GM23338 (cell line): ENCODE measurements around the gene CSPG4. TPM values are rescaled to one million over a fixed set of nuclear protein-coding genes. Genes with fewer than 3 reads are reported as not detected.
A peak's percentile ranks its signal among the peaks of the same experiment; 100 is the strongest.
"Not testable (repeated sequence)": the region's sequence is repeated elsewhere in the genome, so short reads cannot be mapped to it uniquely, and the experiment has no call there.

Source experiments
- ATAC-seq: fragments of 200-7000 bp; cut with Tn5 transposase; 3 replicates; pipeline ENCODE4 v1.9.1; 2020
- DNase-seq: peaks from one replicate; pipeline ENCODE4 v3.0.0-alpha.2; 2015; ENCODE audit warnings: low spot score
- H2AFZ ChIP-seq: fragments of 200-600 bp; sonication (generic); 2 replicates; pipeline ENCODE4 v1.8.0; 2016; ENCODE audit warnings: antibody characterized with exemption, mild to moderate bottlenecking, moderate library complexity
- H3F3A ChIP-seq: fragments of 200-600 bp; sonication (generic); replicated peaks from 2 replicates; pipeline ENCODE4 v1.8.0; 2017; ENCODE audit warnings: antibody characterized with exemption, mixed run types, low read depth
- H3K27ac ChIP-seq: fragments of 200-600 bp; sonication (generic); 2 replicates; pipeline ENCODE4 v1.6.1; 2016; ENCODE audit warnings: low read depth
- H3K27me3 ChIP-seq: fragments of 200-600 bp; sonication (generic); 2 replicates; pipeline ENCODE4 v1.8.0; 2016; ENCODE audit warnings: mild to moderate bottlenecking, mixed run types, moderate library complexity; ENCODE audit not compliant: insufficient read depth
- H3K36me3 ChIP-seq: fragments of 200-600 bp; sonication (generic); 2 replicates; pipeline ENCODE4 v1.8.0; 2016; ENCODE audit warnings: mild to moderate bottlenecking; ENCODE audit not compliant: insufficient read depth
- H3K4me1 ChIP-seq: fragments of 200-600 bp; sonication (generic); 2 replicates; pipeline ENCODE4 v1.8.0; 2016; ENCODE audit warnings: mild to moderate bottlenecking, moderate library complexity; ENCODE audit not compliant: insufficient read depth
- H3K4me2 ChIP-seq: fragments of 200-600 bp; sonication (generic); 2 replicates; pipeline ENCODE4 v1.7.1; 2017; ENCODE audit warnings: mixed run types
- H3K4me3 ChIP-seq: fragments of 200-600 bp; sonication (generic); 2 replicates; pipeline ENCODE4 v1.6.1; 2016; ENCODE audit warnings: mixed run types
- H3K79me2 ChIP-seq: fragments of 200-600 bp; sonication (generic); replicated peaks from 2 replicates; pipeline ENCODE4 v1.8.0; 2017; ENCODE audit warnings: mild to moderate bottlenecking; ENCODE audit not compliant: insufficient read depth
- H3K9me2 ChIP-seq: fragments of 200-600 bp; sonication (generic); 2 replicates; pipeline ENCODE4 v1.8.0; 2017; ENCODE audit not compliant: insufficient read depth
- H4K20me1 ChIP-seq: fragments of 200-600 bp; sonication (generic); replicated peaks from 2 replicates; pipeline ENCODE4 v1.8.0; 2017; ENCODE audit warnings: mild to moderate bottlenecking; ENCODE audit not compliant: insufficient read depth
- H3K27ac Mint-ChIP-seq: 2 replicates; pipeline ENCODE4 v1.8.0; 2020; ENCODE audit warnings: inconsistent platforms, mild to moderate bottlenecking, moderate library complexity, mixed read lengths
- H3K27me3 Mint-ChIP-seq: 3 replicates; pipeline ENCODE4 v1.8.0; 2022; ENCODE audit warnings: low read depth, mild to moderate bottlenecking, moderate library complexity, mixed read lengths, inconsistent platforms; ENCODE audit not compliant: insufficient read depth, poor library complexity
- H3K36me3 Mint-ChIP-seq: 3 replicates; pipeline ENCODE4 v1.8.0; 2021; ENCODE audit warnings: low read depth, mild to moderate bottlenecking, inconsistent platforms, moderate library complexity, mixed read lengths
- H3K4me1 Mint-ChIP-seq: 3 replicates; pipeline ENCODE4 v1.8.0; 2020; ENCODE audit warnings: mild to moderate bottlenecking, inconsistent platforms, mixed read lengths
- H3K4me3 Mint-ChIP-seq: 3 replicates; pipeline ENCODE4 v1.8.0; 2021; ENCODE audit warnings: moderate library complexity, mild to moderate bottlenecking, inconsistent platforms, mixed read lengths
- H3K9me3 Mint-ChIP-seq: 3 replicates; pipeline ENCODE4 v1.8.0; 2020; ENCODE audit warnings: moderate library complexity, mild to moderate bottlenecking, inconsistent platforms, mixed read lengths
- EZH2 ChIP-seq: fragments of 200-600 bp; sonication (generic); IDR thresholded peaks from one replicate; pipeline ENCODE4 v1.8.0; 2017; ENCODE audit warnings: antibody characterized with exemption, mild to moderate bottlenecking, low read depth; ENCODE audit not compliant: unreplicated experiment
- EZH2phosphoT487 ChIP-seq: fragments of 200-600 bp; sonication (generic); IDR thresholded peaks from one replicate; pipeline ENCODE4 v1.8.1; 2018; ENCODE audit warnings: antibody characterized with exemption; ENCODE audit not compliant: unreplicated experiment
- JUNB ChIP-seq: IDR thresholded peaks from one replicate; pipeline ENCODE4 v1.6.1; 2016; ENCODE audit warnings: antibody characterized with exemption; ENCODE audit not compliant: unreplicated experiment
- ZNF114 ChIP-seq: fragments of 250-450 bp; sonication (Bioruptor Pico); IDR thresholded peaks from 2 replicates; pipeline ENCODE4 v1.5.0; 2020; ENCODE audit warnings: mild to moderate bottlenecking, moderate library complexity
- polyA plus RNA-seq: library from polyadenylated mRNA; unstranded; fragments of >200 nt; fragmentation: Nextera tagmentation; extraction: Ambion mirVana; gene quantifications from 2 replicates; pipeline ENCODE4 v1.2.1, GENCODE V29; 2016
- total RNA-seq: library from RNA; depleted of rRNA; stranded (reverse); fragments of >200 nt; shearing (Covaris generic); gene quantifications from 2 replicates; pipeline ENCODE4 v1.2.3, GENCODE V29; 2014
- TF ChIP-seq, protein P1 (sequence below): fragments of 250-450 bp; sonication (Bioruptor Pico); IDR thresholded peaks from 2 replicates; pipeline ENCODE4 v1.5.0; 2020; ENCODE audit warnings: mild to moderate bottlenecking, moderate library complexity
- TF ChIP-seq, protein P2 (sequence below): IDR thresholded peaks from one replicate; pipeline ENCODE4 v1.6.1; 2018; ENCODE audit warnings: antibody characterized with exemption; ENCODE audit not compliant: unreplicated experiment

CSPG4 gene
- total and polyA plus RNA-seq, 2 experiments from 2014 or later = 0.27 to 4.0 TPM

DNA sequence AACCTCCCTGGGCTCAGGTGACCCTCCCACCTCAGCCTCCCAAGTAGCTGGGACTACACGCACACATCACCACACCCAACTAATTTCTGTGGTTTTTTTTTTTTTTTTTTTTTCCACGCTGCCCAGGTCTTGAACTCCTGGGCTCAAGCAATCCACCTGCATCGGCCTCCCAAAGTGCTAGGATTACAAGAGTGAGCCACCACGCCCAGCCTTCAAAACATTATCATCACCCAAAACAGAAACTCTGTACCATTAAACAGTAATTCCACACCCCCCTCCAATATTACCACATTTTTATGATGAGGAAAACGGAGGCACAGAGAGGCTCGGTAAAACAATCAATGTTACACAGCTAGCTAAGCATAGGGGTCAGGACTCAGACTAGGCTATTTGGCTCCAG lies 76.6 kb downstream of the CSPG4 start (continued):
- TF ChIP-seq, protein P1, sequence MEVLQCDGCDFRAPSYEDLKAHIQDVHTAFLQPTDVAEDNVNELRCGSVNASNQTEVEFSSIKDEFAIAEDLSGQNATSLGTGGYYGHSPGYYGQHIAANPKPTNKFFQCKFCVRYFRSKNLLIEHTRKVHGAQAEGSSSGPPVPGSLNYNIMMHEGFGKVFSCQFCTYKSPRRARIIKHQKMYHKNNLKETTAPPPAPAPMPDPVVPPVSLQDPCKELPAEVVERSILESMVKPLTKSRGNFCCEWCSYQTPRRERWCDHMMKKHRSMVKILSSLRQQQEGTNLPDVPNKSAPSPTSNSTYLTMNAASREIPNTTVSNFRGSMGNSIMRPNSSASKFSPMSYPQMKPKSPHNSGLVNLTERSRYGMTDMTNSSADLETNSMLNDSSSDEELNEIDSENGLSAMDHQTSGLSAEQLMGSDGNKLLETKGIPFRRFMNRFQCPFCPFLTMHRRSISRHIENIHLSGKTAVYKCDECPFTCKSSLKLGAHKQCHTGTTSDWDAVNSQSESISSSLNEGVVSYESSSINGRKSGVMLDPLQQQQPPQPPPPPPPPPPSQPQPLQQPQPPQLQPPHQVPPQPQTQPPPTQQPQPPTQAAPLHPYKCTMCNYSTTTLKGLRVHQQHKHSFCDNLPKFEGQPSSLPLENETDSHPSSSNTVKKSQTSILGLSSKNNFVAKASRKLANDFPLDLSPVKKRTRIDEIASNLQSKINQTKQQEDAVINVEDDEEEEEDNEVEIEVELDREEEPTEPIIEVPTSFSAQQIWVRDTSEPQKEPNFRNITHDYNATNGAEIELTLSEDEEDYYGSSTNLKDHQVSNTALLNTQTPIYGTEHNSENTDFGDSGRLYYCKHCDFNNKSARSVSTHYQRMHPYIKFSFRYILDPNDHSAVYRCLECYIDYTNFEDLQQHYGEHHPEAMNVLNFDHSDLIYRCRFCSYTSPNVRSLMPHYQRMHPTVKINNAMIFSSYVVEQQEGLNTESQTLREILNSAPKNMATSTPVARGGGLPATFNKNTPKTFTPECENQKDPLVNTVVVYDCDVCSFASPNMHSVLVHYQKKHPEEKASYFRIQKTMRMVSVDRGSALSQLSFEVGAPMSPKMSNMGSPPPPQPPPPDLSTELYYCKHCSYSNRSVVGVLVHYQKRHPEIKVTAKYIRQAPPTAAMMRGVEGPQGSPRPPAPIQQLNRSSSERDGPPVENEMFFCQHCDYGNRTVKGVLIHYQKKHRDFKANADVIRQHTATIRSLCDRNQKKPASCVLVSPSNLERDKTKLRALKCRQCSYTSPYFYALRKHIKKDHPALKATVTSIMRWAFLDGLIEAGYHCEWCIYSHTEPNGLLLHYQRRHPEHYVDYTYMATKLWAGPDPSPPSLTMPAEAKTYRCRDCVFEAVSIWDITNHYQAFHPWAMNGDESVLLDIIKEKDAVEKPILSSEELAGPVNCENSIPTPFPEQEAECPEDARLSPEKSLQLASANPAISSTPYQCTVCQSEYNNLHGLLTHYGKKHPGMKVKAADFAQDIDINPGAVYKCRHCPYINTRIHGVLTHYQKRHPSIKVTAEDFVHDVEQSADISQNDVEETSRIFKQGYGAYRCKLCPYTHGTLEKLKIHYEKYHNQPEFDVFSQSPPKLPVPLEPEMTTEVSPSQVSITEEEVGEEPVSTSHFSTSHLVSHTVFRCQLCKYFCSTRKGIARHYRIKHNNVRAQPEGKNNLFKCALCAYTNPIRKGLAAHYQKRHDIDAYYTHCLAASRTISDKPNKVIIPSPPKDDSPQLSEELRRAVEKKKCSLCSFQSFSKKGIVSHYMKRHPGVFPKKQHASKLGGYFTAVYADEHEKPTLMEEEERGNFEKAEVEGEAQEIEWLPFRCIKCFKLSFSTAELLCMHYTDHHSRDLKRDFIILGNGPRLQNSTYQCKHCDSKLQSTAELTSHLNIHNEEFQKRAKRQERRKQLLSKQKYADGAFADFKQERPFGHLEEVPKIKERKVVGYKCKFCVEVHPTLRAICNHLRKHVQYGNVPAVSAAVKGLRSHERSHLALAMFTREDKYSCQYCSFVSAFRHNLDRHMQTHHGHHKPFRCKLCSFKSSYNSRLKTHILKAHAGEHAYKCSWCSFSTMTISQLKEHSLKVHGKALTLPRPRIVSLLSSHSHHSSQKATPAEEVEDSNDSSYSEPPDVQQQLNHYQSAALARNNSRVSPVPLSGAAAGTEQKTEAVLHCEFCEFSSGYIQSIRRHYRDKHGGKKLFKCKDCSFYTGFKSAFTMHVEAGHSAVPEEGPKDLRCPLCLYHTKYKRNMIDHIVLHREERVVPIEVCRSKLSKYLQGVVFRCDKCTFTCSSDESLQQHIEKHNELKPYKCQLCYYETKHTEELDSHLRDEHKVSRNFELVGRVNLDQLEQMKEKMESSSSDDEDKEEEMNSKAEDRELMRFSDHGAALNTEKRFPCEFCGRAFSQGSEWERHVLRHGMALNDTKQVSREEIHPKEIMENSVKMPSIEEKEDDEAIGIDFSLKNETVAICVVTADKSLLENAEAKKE (CRISPR knock-in tag) = no peak
- no peak for TF ChIP-seq ZNF114 (CRISPR knock-in tag)
- no peak for TF ChIP-seq EZH2
- no peak for TF ChIP-seq JUNB
- TF ChIP-seq EZH2phosphoT487 = no peak
- TF ChIP-seq, protein P2, sequence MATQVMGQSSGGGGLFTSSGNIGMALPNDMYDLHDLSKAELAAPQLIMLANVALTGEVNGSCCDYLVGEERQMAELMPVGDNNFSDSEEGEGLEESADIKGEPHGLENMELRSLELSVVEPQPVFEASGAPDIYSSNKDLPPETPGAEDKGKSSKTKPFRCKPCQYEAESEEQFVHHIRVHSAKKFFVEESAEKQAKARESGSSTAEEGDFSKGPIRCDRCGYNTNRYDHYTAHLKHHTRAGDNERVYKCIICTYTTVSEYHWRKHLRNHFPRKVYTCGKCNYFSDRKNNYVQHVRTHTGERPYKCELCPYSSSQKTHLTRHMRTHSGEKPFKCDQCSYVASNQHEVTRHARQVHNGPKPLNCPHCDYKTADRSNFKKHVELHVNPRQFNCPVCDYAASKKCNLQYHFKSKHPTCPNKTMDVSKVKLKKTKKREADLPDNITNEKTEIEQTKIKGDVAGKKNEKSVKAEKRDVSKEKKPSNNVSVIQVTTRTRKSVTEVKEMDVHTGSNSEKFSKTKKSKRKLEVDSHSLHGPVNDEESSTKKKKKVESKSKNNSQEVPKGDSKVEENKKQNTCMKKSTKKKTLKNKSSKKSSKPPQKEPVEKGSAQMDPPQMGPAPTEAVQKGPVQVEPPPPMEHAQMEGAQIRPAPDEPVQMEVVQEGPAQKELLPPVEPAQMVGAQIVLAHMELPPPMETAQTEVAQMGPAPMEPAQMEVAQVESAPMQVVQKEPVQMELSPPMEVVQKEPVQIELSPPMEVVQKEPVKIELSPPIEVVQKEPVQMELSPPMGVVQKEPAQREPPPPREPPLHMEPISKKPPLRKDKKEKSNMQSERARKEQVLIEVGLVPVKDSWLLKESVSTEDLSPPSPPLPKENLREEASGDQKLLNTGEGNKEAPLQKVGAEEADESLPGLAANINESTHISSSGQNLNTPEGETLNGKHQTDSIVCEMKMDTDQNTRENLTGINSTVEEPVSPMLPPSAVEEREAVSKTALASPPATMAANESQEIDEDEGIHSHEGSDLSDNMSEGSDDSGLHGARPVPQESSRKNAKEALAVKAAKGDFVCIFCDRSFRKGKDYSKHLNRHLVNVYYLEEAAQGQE = no peak

DNA sequence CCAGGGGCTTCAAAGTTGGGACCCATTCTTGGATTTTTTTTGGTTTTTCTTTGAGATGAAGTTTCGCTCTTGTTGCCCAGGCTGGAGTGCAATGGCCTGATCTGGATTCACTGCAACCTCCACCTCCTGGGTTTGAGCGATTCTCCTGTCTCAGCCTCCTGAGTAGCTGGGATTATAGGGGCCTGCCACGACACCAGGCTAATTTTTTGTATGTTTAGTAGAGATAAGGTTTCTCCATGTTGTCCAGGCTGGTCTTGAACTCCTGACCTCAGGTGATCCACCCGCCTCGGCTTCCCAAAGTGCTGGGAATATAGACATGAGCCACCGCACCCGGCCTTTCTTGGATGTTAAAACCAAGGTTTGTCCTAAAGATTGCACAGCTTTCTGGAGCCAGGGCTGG lies 78.7 kb downstream of the CSPG4 start:
- not testable (repeated sequence) for H3K4me2 ChIP-seq, H2AFZ ChIP-seq, H3K9me2 ChIP-seq, H3K27me3 Mint-ChIP-seq, H3K36me3 ChIP-seq, H3K27me3 ChIP-seq, H3K9me3 Mint-ChIP-seq, H3K4me3 Mint-ChIP-seq, DNase-seq, H3K36me3 Mint-ChIP-seq, H3K4me3 ChIP-seq, ATAC-seq
- H3K4me1 ChIP-seq = peaks cover 23% of the 10 kb centered on the region
- H3K4me1 Mint-ChIP-seq = peaks cover 28% of the 10 kb centered on the region
- H3K79me2 ChIP-seq = peaks cover 30% of the 10 kb centered on the region
- H3K27ac ChIP-seq = peak overlapping the region; percentile 86
- peaks cover 25% of the 10 kb centered on the region for H3F3A ChIP-seq
- H3K27ac Mint-ChIP-seq = peak overlapping the region; percentile 70; the same call in 1 of the 2 replicates
- H4K20me1 ChIP-seq = peaks cover 21% of the 10 kb centered on the region
